Left ventricle myocardium inferior (tissue), 1 donor: Measurements from ENCODE around the gene NT5DC1. TPM values are rescaled to one million over a fixed set of nuclear protein-coding genes. Genes with fewer than 3 reads are reported as not detected.

Source experiments
- DNase-seq: peaks from one replicate; pipeline ENCODE4 v3.0.0-alpha.2; 2020
- H3K27ac ChIP-seq: fragments of 200-600 bp; replicated peaks from 2 replicates; pipeline ENCODE4 v1.8.0; 2021
- H3K27me3 ChIP-seq: fragments of 200-600 bp; 2 replicates; pipeline ENCODE4 v1.8.0; 2021; ENCODE audit warnings: low read depth
- H3K36me3 ChIP-seq: fragments of 200-600 bp; 2 replicates; pipeline ENCODE4 v1.8.0; 2021
- H3K4me1 ChIP-seq: fragments of 200-600 bp; 2 replicates; pipeline ENCODE4 v1.8.0; 2021
- H3K4me3 ChIP-seq: fragments of 200-600 bp; 2 replicates; pipeline ENCODE4 v1.8.0; 2021; ENCODE audit warnings: mild to moderate bottlenecking, moderate library complexity
- H3K9me3 ChIP-seq: fragments of 200-600 bp; replicated peaks from 2 replicates; pipeline ENCODE4 v1.8.0; 2021
- intact Hi-C: fragments of 100-400 bp; cut with micrococcal nuclease; formaldehyde crosslinking; loops from one replicate; pipeline ENCODE4 v1.11.0; 2022
- total RNA-seq: library from RNA; stranded (reverse); fragmentation: NEBNext Ultra II Directional; extraction: Animal tissue kit (Norgen Biotek cat#: 25700); gene quantifications from one replicate; pipeline ENCODE4 v1.2.1, GENCODE V29; 2021
- TF ChIP-seq, protein P1 (sequence below): fragments of 200-600 bp; IDR thresholded peaks from 2 replicates; pipeline ENCODE4 v1.8.0; 2021; ENCODE audit warnings: antibody characterized with exemption, mild to moderate bottlenecking, borderline replicate concordance
- donor health status: DM: no; HTN: yes; CAD: no; lungs with severe emphysema.

NT5DC1 gene
- total RNA-seq, 1 donor from 2014 or later, result 64.3 TPM

DNA sequence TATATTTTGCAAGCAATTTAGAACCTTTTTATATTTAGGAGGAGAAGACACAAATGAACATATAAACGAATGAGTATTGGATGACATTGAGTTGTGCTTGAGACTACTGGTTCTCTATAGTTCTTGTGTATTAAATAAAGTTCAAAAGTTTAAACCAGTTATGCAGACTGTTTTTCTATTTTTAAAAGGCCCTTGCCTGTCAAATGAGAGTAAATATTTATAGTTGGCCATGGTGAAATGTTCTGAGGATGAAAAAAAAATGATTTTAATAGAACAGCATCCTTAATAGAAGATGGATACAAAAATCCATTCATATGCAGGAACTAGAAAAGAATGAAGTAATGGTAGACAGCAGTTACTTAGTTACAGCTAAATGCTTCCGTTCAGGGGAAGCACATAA lies 88.8 kb downstream of the NT5DC1 start:
- Histone ChIP-seq H3K9me3 (no peaks in the 10 kb centered on the region), H3K27me3 (no peaks in the 10 kb centered on the region), H3K36me3 (no peaks in the 10 kb centered on the region), H3K4me3 (no peak overlapping the region), H3K27ac (peak overlapping the region; percentile 40), H3K4me1 (peaks cover 40% of the 10 kb centered on the region)
- TF ChIP-seq, protein P1, sequence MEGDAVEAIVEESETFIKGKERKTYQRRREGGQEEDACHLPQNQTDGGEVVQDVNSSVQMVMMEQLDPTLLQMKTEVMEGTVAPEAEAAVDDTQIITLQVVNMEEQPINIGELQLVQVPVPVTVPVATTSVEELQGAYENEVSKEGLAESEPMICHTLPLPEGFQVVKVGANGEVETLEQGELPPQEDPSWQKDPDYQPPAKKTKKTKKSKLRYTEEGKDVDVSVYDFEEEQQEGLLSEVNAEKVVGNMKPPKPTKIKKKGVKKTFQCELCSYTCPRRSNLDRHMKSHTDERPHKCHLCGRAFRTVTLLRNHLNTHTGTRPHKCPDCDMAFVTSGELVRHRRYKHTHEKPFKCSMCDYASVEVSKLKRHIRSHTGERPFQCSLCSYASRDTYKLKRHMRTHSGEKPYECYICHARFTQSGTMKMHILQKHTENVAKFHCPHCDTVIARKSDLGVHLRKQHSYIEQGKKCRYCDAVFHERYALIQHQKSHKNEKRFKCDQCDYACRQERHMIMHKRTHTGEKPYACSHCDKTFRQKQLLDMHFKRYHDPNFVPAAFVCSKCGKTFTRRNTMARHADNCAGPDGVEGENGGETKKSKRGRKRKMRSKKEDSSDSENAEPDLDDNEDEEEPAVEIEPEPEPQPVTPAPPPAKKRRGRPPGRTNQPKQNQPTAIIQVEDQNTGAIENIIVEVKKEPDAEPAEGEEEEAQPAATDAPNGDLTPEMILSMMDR, result no peak
- no peak for DNase-seq
- intact Hi-C loops, result no loop called here

DNA sequence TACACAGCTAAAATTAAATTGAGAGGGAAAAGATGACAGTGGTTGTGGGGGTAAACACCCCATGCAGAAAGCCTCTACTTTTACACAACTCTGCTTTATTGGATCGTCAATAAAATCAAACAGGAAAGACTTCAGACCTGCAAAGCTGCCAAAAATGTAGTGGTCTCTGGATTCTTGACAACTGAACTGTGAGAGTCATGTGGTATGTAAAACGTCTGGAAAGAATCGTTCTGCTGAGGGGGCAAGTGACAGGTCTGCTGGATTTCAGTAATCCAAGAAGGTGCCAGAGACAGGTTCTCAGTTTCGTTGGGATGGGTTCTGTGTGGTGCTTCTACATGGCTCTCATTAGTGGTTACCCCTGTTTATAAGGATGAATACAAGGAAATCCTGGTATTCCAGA lies 89.9 kb downstream of the NT5DC1 start:
- H3K27me3 ChIP-seq, result no peaks in the 10 kb centered on the region
- no peak for DNase-seq
- peak overlapping the region; percentile 40 for H3K27ac ChIP-seq
- peaks cover 44% of the 10 kb centered on the region for H3K4me1 ChIP-seq
- no peaks in the 10 kb centered on the region for H3K9me3 ChIP-seq
- H3K4me3 ChIP-seq, result no peak overlapping the region
- TF ChIP-seq, protein P1, result no peak
- no peaks in the 10 kb centered on the region for H3K36me3 ChIP-seq
- intact Hi-C loops, result no loop called here

DNA sequence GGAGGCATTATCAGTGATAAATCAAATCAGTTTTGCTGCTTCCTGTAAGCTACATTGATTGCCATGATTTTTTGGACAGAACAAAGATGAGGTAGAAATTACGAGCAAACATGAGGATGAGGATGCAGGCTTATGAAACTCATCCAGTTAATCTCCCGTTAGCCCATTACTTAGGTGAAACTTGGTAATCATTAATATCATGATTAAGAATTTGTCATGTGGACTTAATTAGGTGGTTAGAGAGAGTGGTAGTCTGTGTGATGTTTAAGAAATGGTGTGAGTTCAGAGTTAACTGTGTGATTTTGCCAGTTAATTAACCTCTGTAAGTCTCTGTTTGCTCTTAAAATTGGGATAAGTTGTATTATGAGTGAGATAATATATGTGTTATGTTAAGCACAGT lies 91.2 kb downstream of the NT5DC1 start:
- Histone ChIP-seq H3K4me1 (peaks cover 48% of the 10 kb centered on the region), H3K4me3 (no peak overlapping the region), H3K36me3 (no peaks in the 10 kb centered on the region), H3K9me3 (no peaks in the 10 kb centered on the region), H3K27me3 (no peaks in the 10 kb centered on the region), H3K27ac (no peak overlapping the region)
- DNase-seq, result no peak
- TF ChIP-seq, protein P1, result no peak
- intact Hi-C loops, result no loop called here

DNA sequence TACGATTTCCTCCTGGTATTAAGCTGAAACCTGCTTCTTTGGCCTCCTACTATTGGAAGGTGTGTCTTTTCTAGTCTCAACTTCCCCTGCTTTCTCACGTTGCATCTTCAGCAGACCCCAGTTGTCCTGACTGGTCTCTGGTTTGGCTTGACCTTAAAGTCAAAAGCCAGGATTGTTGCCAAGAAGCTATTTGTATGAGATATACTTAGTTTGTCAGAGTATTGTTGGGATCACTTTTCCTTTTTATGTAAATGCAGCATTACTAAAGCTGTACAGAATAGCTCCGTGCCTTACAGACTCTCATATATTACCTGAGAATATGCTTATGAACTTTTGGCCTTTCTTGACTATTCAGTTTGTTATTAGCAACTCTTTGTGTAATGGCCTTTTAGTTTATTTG lies 92.1 kb downstream of the NT5DC1 start:
- H3K27me3 ChIP-seq, result no peaks in the 10 kb centered on the region
- no peaks in the 10 kb centered on the region for H3K36me3 ChIP-seq
- no peak overlapping the region for H3K4me3 ChIP-seq
- peaks cover 49% of the 10 kb centered on the region for H3K4me1 ChIP-seq
- TF ChIP-seq, protein P1, result no peak
- DNase-seq, result no peak
- peak overlapping the region; percentile 32 for H3K27ac ChIP-seq
- intact Hi-C loops, result no loop called here
- no peaks in the 10 kb centered on the region for H3K9me3 ChIP-seq

DNA sequence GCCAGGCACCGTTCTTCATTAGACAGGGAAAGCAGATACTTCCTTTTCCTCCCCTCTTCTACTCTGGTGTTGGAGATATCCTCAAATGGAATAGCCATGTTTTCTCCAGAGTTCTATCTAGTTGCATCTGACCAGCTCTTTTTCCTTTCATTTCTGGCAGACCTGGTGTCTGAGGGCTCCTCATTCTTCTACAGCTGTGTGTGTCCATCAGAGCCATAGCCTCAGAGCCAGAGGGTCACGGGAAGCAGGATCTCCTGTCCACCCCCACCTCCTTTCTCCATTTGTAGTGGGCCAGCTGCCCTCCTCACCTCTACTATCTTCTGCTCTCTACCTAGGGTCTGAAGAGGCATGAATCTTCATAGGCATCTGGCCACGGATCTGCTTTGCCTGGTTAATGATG lies 96.2 kb downstream of the NT5DC1 start:
- Histone ChIP-seq H3K36me3 (no peaks in the 10 kb centered on the region), H3K4me1 (peaks cover 38% of the 10 kb centered on the region), H3K4me3 (no peak overlapping the region), H3K27ac (no peak overlapping the region), H3K27me3 (no peaks in the 10 kb centered on the region), H3K9me3 (no peaks in the 10 kb centered on the region)
- DNase-seq, result no peak
- intact Hi-C loops, result no loop called here
- TF ChIP-seq, protein P1, result no peak
